Keratinocyte (primary cell): ENCODE results near the gene DPP10. TPM values are rescaled to one million over a fixed set of nuclear protein-coding genes. Genes with fewer than 3 reads are reported as not detected.

Source experiments
- DNase-seq: peaks from one replicate; pipeline ENCODE4 v3.0.0-alpha.2; 2011; ENCODE audit warnings: low read depth, missing footprints, low spot score
- FAIRE-seq: peaks from 2 replicates; lab custom pipeline; 2011; peaks lifted over from hg19 to GRCh38; lab: Jason Lieb, UNC
- H2AFZ ChIP-seq: 2 replicates; pipeline ENCODE4 v1.6.0; 2012; ENCODE audit warnings: low read length, control low read depth, inconsistent platforms; ENCODE audit not compliant: control insufficient read depth
- H3K27ac ChIP-seq: 2 replicates; pipeline ENCODE4 v1.5.1; 2011; ENCODE audit warnings: low read length; ENCODE audit not compliant: control insufficient read depth, insufficient read depth
- H3K27me3 ChIP-seq: 3 replicates; pipeline ENCODE4 v1.6.0; 2011; ENCODE audit warnings: low read length; ENCODE audit not compliant: control insufficient read depth, insufficient read depth; ENCODE audit errors: extremely low read depth
- H3K36me3 ChIP-seq, 2 experiments: 2 replicates in 1 of 2; 3 replicates in 1 of 2; pipeline ENCODE4 v1.5.1; 2011; ENCODE audit warnings: low read length in 2 of 2, mild to moderate bottlenecking in 1 of 2; ENCODE audit not compliant: control insufficient read depth in 2 of 2, insufficient read depth in 2 of 2; ENCODE audit errors: extremely low read depth in 1 of 2
- H3K4me1 ChIP-seq: 3 replicates; pipeline ENCODE4 v1.5.1; 2011; ENCODE audit warnings: low read length; ENCODE audit not compliant: control insufficient read depth, insufficient read depth; ENCODE audit errors: extremely low read depth
- H3K4me2 ChIP-seq: 3 replicates; pipeline ENCODE4 v1.6.0; 2011; ENCODE audit warnings: low read depth, low read length; ENCODE audit not compliant: control insufficient read depth, insufficient read depth; ENCODE audit errors: extremely low read depth
- H3K4me3 ChIP-seq, 3 experiments: fragments of 200-600 bp in 1 of 3; sonication (generic) in 1 of 3; 2 replicates in 2 of 3; 3 replicates in 1 of 3; pipeline ENCODE4 v1.5.1; 2011 to 2016; ENCODE audit warnings: low read length in 3 of 3, mild to moderate bottlenecking in 3 of 3, control low read depth in 2 of 3, inconsistent platforms in 1 of 3, low read depth in 1 of 3, mixed read lengths in 1 of 3, mixed run types in 1 of 3, moderate library complexity in 1 of 3; ENCODE audit not compliant: control insufficient read depth in 2 of 3, insufficient read depth in 2 of 3; ENCODE audit errors: extremely low read depth in 1 of 3
- H3K79me2 ChIP-seq: 2 replicates; pipeline ENCODE4 v1.6.0; 2012; ENCODE audit warnings: low read length; ENCODE audit not compliant: control insufficient read depth, insufficient read depth
- H3K9ac ChIP-seq: 3 replicates; pipeline ENCODE4 v1.6.0; 2011; ENCODE audit warnings: low read length; ENCODE audit not compliant: control insufficient read depth, insufficient read depth; ENCODE audit errors: extremely low read depth
- H3K9me1 ChIP-seq: 3 replicates; pipeline ENCODE4 v1.6.0; 2011; ENCODE audit warnings: low read length; ENCODE audit not compliant: control insufficient read depth, insufficient read depth; ENCODE audit errors: extremely low read depth
- H3K9me3 ChIP-seq: 2 replicates; pipeline ENCODE4 v1.5.1; 2012; ENCODE audit warnings: low read depth, low read length; ENCODE audit not compliant: control insufficient read depth
- H4K20me1 ChIP-seq: 3 replicates; pipeline ENCODE4 v1.6.0; 2011; ENCODE audit warnings: low read length; ENCODE audit not compliant: control insufficient read depth, insufficient read depth; ENCODE audit errors: extremely low read depth
- CTCF ChIP-seq, 3 experiments: IDR thresholded peaks in 1 of 3; conservative IDR thresholded peaks in 1 of 3; optimal IDR thresholded peaks in 1 of 3; 2 replicates in 2 of 3; 3 replicates in 1 of 3; pipeline versions ENCODE3 to v1.5.1; 2011; ENCODE audit warnings: low read length in 3 of 3, mild to moderate bottlenecking in 3 of 3, moderate library complexity in 2 of 3, control low read depth in 1 of 3, inconsistent platforms in 1 of 3; ENCODE audit not compliant: insufficient read depth in 2 of 3; ENCODE audit errors: extremely low read depth in 1 of 3
- EZH2 ChIP-seq: IDR thresholded peaks from one replicate; pipeline ENCODE4 v1.6.1; 2012; ENCODE audit warnings: inconsistent platforms, mild to moderate bottlenecking, low read length, moderate library complexity
- dilution Hi-C: fragments of 300-500 bp; cut with MboI; formaldehyde crosslinking; loops from one replicate; pipeline ENCODE4 v1.7.0; 2020; ENCODE audit warnings: low sequenced_read_pairs; ENCODE audit not compliant: extremely low pct_ligation_motif_present
- polyA plus RNA-seq, 5 experiments: library from polyadenylated mRNA; depleted of rRNA in 3 of 5; stranded (reverse) in 3 of 5; stranded (forward) in 1 of 5; unstranded in 1 of 5; fragments of >200 nt; gene quantifications; 1 replicate in 1 of 5; 2 replicates in 3 of 5; 3 replicates in 1 of 5; pipeline versions ENCODE4 v1.2.1 to v1.2.3, GENCODE V29; 2011 to 2012; ENCODE audit warnings: missing spikeins in 2 of 5, low read depth in 1 of 5, low replicate concordance in 1 of 5

DPP10 gene
- polyA plus RNA-seq, 1 donor (not counting 4 experiments of a cell fraction or from before 2014, with no cell fraction given) = not detected

DNA sequence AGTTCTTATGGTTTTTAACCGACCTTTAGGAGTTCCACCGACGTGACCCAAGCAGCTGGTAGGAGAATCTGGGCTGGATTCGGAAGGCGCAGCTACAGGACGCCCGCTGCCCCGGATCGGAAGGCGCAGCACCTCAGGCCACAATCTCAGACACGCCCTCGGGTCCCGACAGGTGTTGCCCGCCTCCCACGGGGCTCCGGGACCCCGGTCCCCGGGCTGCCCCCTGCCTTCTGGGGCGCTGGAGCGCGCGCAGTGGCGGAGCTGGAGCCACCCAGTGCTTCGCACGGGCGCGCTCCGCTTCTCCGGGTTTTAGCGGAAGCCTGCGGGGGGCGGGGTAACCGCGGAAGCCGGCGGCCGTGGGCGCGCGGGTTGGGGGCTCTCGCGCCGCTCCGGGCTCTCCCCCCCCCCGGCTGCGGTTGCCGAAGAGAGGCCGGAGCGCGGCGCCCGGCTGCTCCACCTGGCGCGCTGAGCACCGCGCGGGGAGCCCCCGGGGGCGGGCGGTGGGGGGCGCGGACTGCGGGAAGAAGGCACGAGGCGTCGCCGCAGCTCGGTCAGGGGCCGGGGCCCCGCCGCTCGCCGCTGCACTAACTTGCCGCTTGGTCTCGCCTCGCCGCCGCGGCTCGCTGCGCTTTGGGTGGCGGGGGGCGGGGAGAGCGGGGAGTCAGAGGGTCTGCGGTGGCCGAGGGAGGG is 718.8 kb downstream of the DPP10 start:
- dilution Hi-C loops = no loop called here
- no peak for TF ChIP-seq CTCF (optimal IDR thresholded peaks at IDR 0.05 in 1 of 3, IDR thresholded peaks at IDR 0.05 in 1 of 3, conservative IDR thresholded peaks at IDR 0.05 in 1 of 3; ENCODE audit: extremely low read depth in 1 of 3, insufficient read depth in 2 of 3, low read length in 3 of 3)
- TF ChIP-seq EZH2 = no peak
- H3K4me3 ChIP-seq = no peak overlapping the region

GRCh38 chr2:115161771-115162493 is 719.5 kb downstream of the DPP10 start:
- Histone ChIP-seq H3K27me3 (peaks cover 19% of the 10 kb centered on the region), H2AFZ (no peak overlapping the region)
- FAIRE-seq = no peak

More for the DNA sequence above, 718.8 kb downstream of the DPP10 start:
- no peaks in the 10 kb centered on the region for H3K4me1 ChIP-seq
- no peaks in the 10 kb centered on the region for H4K20me1 ChIP-seq
- H3K27ac ChIP-seq = no peak overlapping the region
- H3K36me3 ChIP-seq = no peaks in the 10 kb centered on the region
- no peaks in the 10 kb centered on the region for H3K9me3 ChIP-seq
- no peak for FAIRE-seq
- no peak overlapping the region for H3K9ac ChIP-seq
- no peak overlapping the region for H2AFZ ChIP-seq
- H3K4me2 ChIP-seq = no peak overlapping the region
- H3K9me1 ChIP-seq = no peaks in the 10 kb centered on the region
- no peaks in the 10 kb centered on the region for H3K79me2 ChIP-seq
- DNase-seq = no peak
- H3K27me3 ChIP-seq = peaks cover 19% of the 10 kb centered on the region

More at GRCh38 chr2:115161771-115162493, 719.5 kb downstream of the DPP10 start:
- Histone ChIP-seq H3K9ac (no peak overlapping the region), H3K79me2 (no peaks in the 10 kb centered on the region), H3K36me3 (no peaks in the 10 kb centered on the region), H3K9me1 (no peaks in the 10 kb centered on the region), H3K9me3 (no peaks in the 10 kb centered on the region), H4K20me1 (no peaks in the 10 kb centered on the region), H3K4me3 (no peak overlapping the region), H3K4me1 (no peaks in the 10 kb centered on the region), H3K4me2 (no peak overlapping the region), H3K27ac (no peak overlapping the region)
- TF ChIP-seq EZH2 (no peak), CTCF (optimal IDR thresholded peaks at IDR 0.05 in 1 of 3, IDR thresholded peaks at IDR 0.05 in 1 of 3, conservative IDR thresholded peaks at IDR 0.05 in 1 of 3; ENCODE audit: extremely low read depth in 1 of 3, insufficient read depth in 2 of 3, low read length in 3 of 3) (no peak)
- no peak for DNase-seq
- dilution Hi-C loops = no loop called here
